CD8-positive, alpha-beta memory T cell (primary cell): Measurements from ENCODE around the gene RSPRY1. TPM values are rescaled to one million over a fixed set of nuclear protein-coding genes. Genes with fewer than 3 reads are reported as not detected.
A peak's percentile ranks its signal among the peaks of the same experiment; 100 is the strongest.

Source experiments
- CTCF ChIA-PET: fragments of 350-600 bp; sonication (Branson Sonifier 250); formaldehyde crosslinking; loops from one replicate; lab custom pipeline; 2021; ENCODE audit warnings: antibody characterized with exemption; lab: Charles Lee
- POLR2A ChIA-PET: fragments of 350-600 bp; sonication (Branson Sonifier 250); formaldehyde crosslinking; loops from one replicate; lab custom pipeline; 2021; ENCODE audit warnings: antibody characterized with exemption; lab: Charles Lee
- DNase-seq, 5 donors: peaks; one replicate each; pipeline versions ENCODE4 v3.0.0 to v3.0.0-alpha.2; 2020 to 2022; ENCODE audit warnings: mixed read lengths in 1 of 5
- H3K27ac ChIP-seq: one replicate; pipeline ENCODE4 v1.7.0; 2013; ENCODE audit warnings: low read depth, mild to moderate bottlenecking, low read length, moderate library complexity
- H3K27me3 ChIP-seq: 2 replicates; pipeline ENCODE4 v1.7.0; 2013; ENCODE audit warnings: low read length, mild to moderate bottlenecking; ENCODE audit not compliant: insufficient read depth, poor library complexity, severe bottlenecking
- H3K36me3 ChIP-seq: 2 replicates; pipeline ENCODE4 v1.7.0; 2013; ENCODE audit warnings: mild to moderate bottlenecking, low read length, moderate library complexity; ENCODE audit not compliant: insufficient read depth
- H3K4me1 ChIP-seq: 2 replicates; pipeline ENCODE4 v1.7.0; 2013; ENCODE audit warnings: mild to moderate bottlenecking, low read length, moderate library complexity; ENCODE audit not compliant: insufficient read depth
- H3K4me3 ChIP-seq: 2 replicates; pipeline ENCODE4 v1.7.0; 2013; ENCODE audit warnings: mild to moderate bottlenecking, low read length
- H3K9me3 ChIP-seq: 2 replicates; pipeline ENCODE4 v1.7.0; 2013; ENCODE audit warnings: mild to moderate bottlenecking, low read length
- H3K27ac Mint-ChIP-seq, 8 donors: one replicate each; pipeline ENCODE4 v1.8.0; 2020 to 2021; ENCODE audit warnings: mixed read lengths in 8 of 8, mild to moderate bottlenecking in 6 of 8, inconsistent platforms in 3 of 8, moderate library complexity in 3 of 8
- H3K27me3 Mint-ChIP-seq, 2 donors: one replicate each; pipeline ENCODE4 v1.8.0; 2020 to 2021; ENCODE audit warnings: mixed read lengths in 2 of 2, mild to moderate bottlenecking in 1 of 2, moderate library complexity in 1 of 2
- H3K36me3 Mint-ChIP-seq, 3 donors: one replicate each; pipeline ENCODE4 v1.8.0; 2020 to 2021; ENCODE audit warnings: mixed read lengths in 3 of 3, inconsistent platforms in 1 of 3, mild to moderate bottlenecking in 1 of 3
- H3K4me1 Mint-ChIP-seq, 3 donors: one replicate each; pipeline ENCODE4 v1.8.0; 2020 to 2021; ENCODE audit warnings: mixed read lengths in 3 of 3, inconsistent platforms in 1 of 3, mild to moderate bottlenecking in 1 of 3
- H3K4me3 Mint-ChIP-seq, 7 donors: one replicate each; pipeline ENCODE4 v1.8.0; 2020 to 2021; ENCODE audit warnings: mixed read lengths in 7 of 7, mild to moderate bottlenecking in 6 of 7, moderate library complexity in 4 of 7, inconsistent platforms in 2 of 7
- H3K9me3 Mint-ChIP-seq, 5 donors: one replicate each; pipeline ENCODE4 v1.8.0; 2020 to 2022; ENCODE audit warnings: mixed read lengths in 5 of 5, mild to moderate bottlenecking in 3 of 5, moderate library complexity in 2 of 5, inconsistent platforms in 1 of 5
- polyA plus RNA-seq: library from polyadenylated mRNA; unstranded; fragments of 300-500 nt; fragmentation: Illumina TruSeq; gene quantifications from one replicate; pipeline ENCODE4 v1.2.3, GENCODE V29; 2021
- total RNA-seq, 2 experiments: library from RNA; stranded (reverse); gene quantifications; one replicate each; pipeline ENCODE4 v1.2.3, GENCODE V29; 2021

RSPRY1 gene
- total and polyA plus RNA-seq, 3 experiments from 2014 or later: 33.3 to 41.0 (median 36.6) TPM

- no peaks in the 10 kb centered on the region for H3K9me3 ChIP-seq
- no peak overlapping the region for H3K4me3 ChIP-seq
- ChIA-PET CTCF (no interaction called here), POLR2A (no interaction called here)
- DNase-seq: no peak
- Mint-ChIP-seq H3K36me3 (peaks cover 9 to 82% (median 28%) of the 10 kb centered on the region in 3 donors), H3K4me3 (peak overlapping the region in 1 of 7 donors; percentile 2), H3K27ac (peak overlapping the region in 5 of 8 donors; percentile 9 to 75 (median 22)), H3K4me1 (no peaks in the 10 kb centered on the region), H3K9me3 (no peaks in the 10 kb centered on the region), H3K27me3 (no peaks in the 10 kb centered on the region)
- no peaks in the 10 kb centered on the region for H3K4me1 ChIP-seq
- H3K27ac ChIP-seq: no peak overlapping the region
- H3K36me3 ChIP-seq: peaks cover 52% of the 10 kb centered on the region
- H3K27me3 ChIP-seq: no peaks in the 10 kb centered on the region
Observed at GRCh38 chr16:57233944-57234706, 48.0 kb downstream of the RSPRY1 start.

GRCh38 chr16:57234707-57235092 is 48.6 kb downstream of the RSPRY1 start:
- H3K4me1 Mint-ChIP-seq: no peaks in the 10 kb centered on the region
- ChIA-PET POLR2A (no interaction called here), CTCF (no interaction called here)
- peaks cover 9 to 83% (median 28%) of the 10 kb centered on the region in 3 donors for H3K36me3 Mint-ChIP-seq
- Histone ChIP-seq H3K36me3 (peaks cover 52% of the 10 kb centered on the region), H3K27me3 (no peaks in the 10 kb centered on the region), H3K4me1 (no peaks in the 10 kb centered on the region), H3K4me3 (no peak overlapping the region), H3K9me3 (no peaks in the 10 kb centered on the region), H3K27ac (no peak overlapping the region)
- no peak for DNase-seq
- no peaks in the 10 kb centered on the region for H3K27me3 Mint-ChIP-seq
- H3K27ac Mint-ChIP-seq: no peak overlapping the region
- H3K4me3 Mint-ChIP-seq: no peak overlapping the region
- H3K9me3 Mint-ChIP-seq: no peaks in the 10 kb centered on the region

DNA sequence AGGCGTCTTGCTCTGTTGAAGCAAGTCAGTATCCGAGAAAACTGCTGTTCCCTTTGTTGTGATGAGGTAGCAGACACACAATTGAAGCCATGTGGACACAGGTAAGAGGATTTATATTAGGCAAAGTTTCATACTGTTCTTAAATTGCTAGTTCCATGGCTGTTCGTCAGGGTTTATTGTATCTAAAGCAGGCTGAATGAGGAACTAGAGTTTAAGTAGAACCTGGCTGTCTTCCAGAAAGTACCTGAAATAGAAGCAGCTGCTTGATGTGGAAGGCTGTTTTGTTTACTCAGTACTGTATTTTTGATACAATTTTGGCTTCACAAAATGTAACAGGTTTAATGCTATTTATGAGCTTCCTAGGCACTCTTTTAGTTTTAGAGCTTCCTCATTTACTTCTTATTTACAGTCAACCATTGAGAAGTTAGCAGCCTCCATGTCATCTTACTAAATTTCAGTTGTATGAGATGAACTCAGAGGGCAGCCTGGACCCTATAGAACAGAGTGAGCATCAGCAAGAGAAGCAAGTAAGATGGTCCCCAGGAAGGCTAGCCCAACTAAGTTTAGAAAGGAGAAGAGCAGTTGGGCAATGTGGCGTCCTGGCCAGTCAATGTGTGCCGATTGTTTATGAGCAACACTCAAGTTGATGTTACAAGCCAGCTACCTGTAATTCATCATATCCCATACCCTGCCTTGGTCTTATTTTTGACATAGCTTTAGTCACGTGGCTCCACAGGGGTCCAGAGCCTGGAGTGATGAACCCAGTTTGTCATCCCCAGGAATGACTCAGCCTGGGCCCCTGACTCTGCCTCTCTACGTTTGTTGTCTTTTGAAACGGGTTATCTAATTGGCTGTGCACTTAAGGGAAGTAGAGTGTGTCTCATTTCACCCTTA is 49.2 kb downstream of the RSPRY1 start:
- no peaks in the 10 kb centered on the region for H3K27me3 Mint-ChIP-seq
- Histone ChIP-seq H3K9me3 (no peaks in the 10 kb centered on the region), H3K27me3 (no peaks in the 10 kb centered on the region), H3K27ac (no peak overlapping the region), H3K4me1 (no peaks in the 10 kb centered on the region), H3K36me3 (peaks cover 49% of the 10 kb centered on the region), H3K4me3 (no peak overlapping the region)
- H3K9me3 Mint-ChIP-seq: no peaks in the 10 kb centered on the region
- H3K36me3 Mint-ChIP-seq: peaks cover 6 to 82% (median 26%) of the 10 kb centered on the region in 3 donors
- POLR2A ChIA-PET: no interaction called here
- peak overlapping the region in 1 of 7 donors; percentile 36 for H3K4me3 Mint-ChIP-seq
- no peak for DNase-seq
- peak overlapping the region in 2 of 8 donors; percentile 17 to 66 for H3K27ac Mint-ChIP-seq
- CTCF ChIA-PET: no interaction called here
- H3K4me1 Mint-ChIP-seq: no peaks in the 10 kb centered on the region

- DNase-seq: no peak
- H3K27me3 ChIP-seq: no peaks in the 10 kb centered on the region
- Mint-ChIP-seq H3K4me3 (no peak overlapping the region), H3K27ac (peak overlapping the region in 4 of 8 donors; percentile 0 to 69 (median 58)), H3K9me3 (no peaks in the 10 kb centered on the region), H3K27me3 (no peaks in the 10 kb centered on the region), H3K4me1 (no peaks in the 10 kb centered on the region), H3K36me3 (peaks cover 2 to 76% (median 22%) of the 10 kb centered on the region in 3 donors)
- H3K36me3 ChIP-seq: peaks cover 43% of the 10 kb centered on the region
- ChIA-PET POLR2A (no interaction called here), CTCF (no interaction called here)
- H3K4me1 ChIP-seq: no peaks in the 10 kb centered on the region
- H3K4me3 ChIP-seq: no peak overlapping the region
- no peaks in the 10 kb centered on the region for H3K9me3 ChIP-seq
- no peak overlapping the region for H3K27ac ChIP-seq
Observed at GRCh38 chr16:57236022-57236350, 49.9 kb downstream of the RSPRY1 start.

DNA sequence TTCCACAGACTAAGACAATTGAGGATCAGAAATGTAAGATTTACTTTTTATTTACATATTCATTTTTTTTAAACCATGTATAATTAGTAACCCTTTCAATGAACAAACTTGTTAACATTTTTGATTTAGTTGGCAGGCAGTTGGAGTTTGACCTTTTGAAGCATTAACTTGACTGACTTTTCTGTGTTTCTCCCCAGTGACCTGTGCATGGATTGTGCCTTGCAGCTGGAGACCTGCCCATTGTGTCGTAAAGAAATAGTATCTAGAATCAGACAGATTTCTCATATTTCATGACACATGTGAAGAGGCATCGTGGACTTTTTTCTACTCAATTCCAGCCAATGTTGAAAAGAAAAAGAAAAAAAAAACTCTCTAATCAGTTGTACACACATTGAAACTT is 52.6 kb downstream of the RSPRY1 start:
- Mint-ChIP-seq H3K9me3 (no peaks in the 10 kb centered on the region), H3K36me3 (peaks cover 0 to 52% (median 16%) of the 10 kb centered on the region in 3 donors), H3K27me3 (no peaks in the 10 kb centered on the region), H3K27ac (peak overlapping the region in 2 of 8 donors; percentile 47 to 64), H3K4me1 (peaks cover 0 to 2% (median 0%) of the 10 kb centered on the region in 3 donors), H3K4me3 (no peak overlapping the region)
- DNase-seq: no peak
- H3K27me3 ChIP-seq: no peaks in the 10 kb centered on the region
- H3K36me3 ChIP-seq: peaks cover 22% of the 10 kb centered on the region
- H3K4me1 ChIP-seq: no peaks in the 10 kb centered on the region
- POLR2A ChIA-PET: no interaction called here
- no peaks in the 10 kb centered on the region for H3K9me3 ChIP-seq
- no peak overlapping the region for H3K4me3 ChIP-seq
- no peak overlapping the region for H3K27ac ChIP-seq
- CTCF ChIA-PET: no interaction called here

- peaks cover 0 to 5% (median 2%) of the 10 kb centered on the region in 3 donors for H3K4me1 Mint-ChIP-seq
- CTCF ChIA-PET: no interaction called here
- no peak overlapping the region for H3K4me3 Mint-ChIP-seq
- peaks cover 17% of the 10 kb centered on the region for H3K36me3 ChIP-seq
- H3K4me3 ChIP-seq: no peak overlapping the region
- no peaks in the 10 kb centered on the region for H3K9me3 Mint-ChIP-seq
- H3K4me1 ChIP-seq: peaks cover 3% of the 10 kb centered on the region
- H3K27me3 Mint-ChIP-seq: no peaks in the 10 kb centered on the region
- H3K27ac ChIP-seq: no peak overlapping the region
- POLR2A ChIA-PET: no interaction called here
- no peak for DNase-seq
- H3K36me3 Mint-ChIP-seq: peaks cover 0 to 48% (median 12%) of the 10 kb centered on the region in 3 donors
- peak overlapping the region in 2 of 8 donors; percentile 24 to 47 for H3K27ac Mint-ChIP-seq
- no peaks in the 10 kb centered on the region for H3K27me3 ChIP-seq
- no peaks in the 10 kb centered on the region for H3K9me3 ChIP-seq
Observed at GRCh38 chr16:57239107-57239506, 53.0 kb downstream of the RSPRY1 start.

GRCh38 chr16:57240851-57241250 is 54.7 kb downstream of the RSPRY1 start:
- H3K27ac ChIP-seq: no peak overlapping the region
- H3K4me1 Mint-ChIP-seq: peaks cover 11 to 17% (median 14%) of the 10 kb centered on the region in 3 donors
- DNase-seq: no peak
- POLR2A ChIA-PET: no interaction called here
- H3K9me3 ChIP-seq: no peaks in the 10 kb centered on the region
- H3K9me3 Mint-ChIP-seq: no peaks in the 10 kb centered on the region
- no peaks in the 10 kb centered on the region for H3K27me3 Mint-ChIP-seq
- CTCF ChIA-PET: no interaction called here
- H3K4me3 ChIP-seq: no peak overlapping the region
- H3K4me3 Mint-ChIP-seq: peak overlapping the region in 1 of 7 donors; percentile 51
- peaks cover 7% of the 10 kb centered on the region for H3K36me3 ChIP-seq
- peaks cover 0 to 36% (median 3%) of the 10 kb centered on the region in 3 donors for H3K36me3 Mint-ChIP-seq
- H3K27me3 ChIP-seq: no peaks in the 10 kb centered on the region
- peaks cover 13% of the 10 kb centered on the region for H3K4me1 ChIP-seq
- peak overlapping the region in 3 of 8 donors; percentile 7 to 87 (median 32) for H3K27ac Mint-ChIP-seq

DNA sequence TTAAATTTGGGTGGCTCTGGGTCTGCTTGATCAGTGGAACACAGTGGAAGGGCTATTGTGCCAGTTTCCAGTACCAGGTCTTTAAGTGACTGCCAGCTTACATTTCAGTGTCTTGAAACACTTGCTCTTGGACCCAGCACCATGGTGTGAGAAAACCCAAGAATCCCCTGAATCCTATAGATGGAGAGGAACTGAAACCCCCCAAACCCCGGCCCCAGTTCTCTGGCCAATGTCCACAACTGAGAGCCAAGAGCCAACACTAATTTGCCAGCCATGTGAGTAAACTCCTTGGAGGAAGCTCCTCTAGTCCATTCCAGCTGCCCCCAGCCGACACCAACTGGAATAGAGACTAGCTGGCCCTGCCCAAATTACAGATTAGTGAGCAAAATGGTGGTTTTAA is 56.5 kb downstream of the RSPRY1 start:
- Mint-ChIP-seq H3K27ac (peak overlapping the region in 3 of 8 donors; percentile 12 to 54 (median 38)), H3K4me3 (peak overlapping the region in 1 of 7 donors; percentile 61), H3K9me3 (no peaks in the 10 kb centered on the region), H3K36me3 (peaks cover 0 to 41% (median 0%) of the 10 kb centered on the region in 3 donors), H3K4me1 (peaks cover 15 to 22% (median 19%) of the 10 kb centered on the region in 3 donors), H3K27me3 (no peaks in the 10 kb centered on the region)
- Histone ChIP-seq H3K27me3 (no peaks in the 10 kb centered on the region), H3K9me3 (no peaks in the 10 kb centered on the region), H3K4me1 (peaks cover 17% of the 10 kb centered on the region), H3K36me3 (peaks cover 12% of the 10 kb centered on the region), H3K27ac (no peak overlapping the region), H3K4me3 (no peak overlapping the region)
- no peak for DNase-seq
- CTCF ChIA-PET: interaction anchor here (1.5 kb wide), 1 partner anchor 278 kb away, joined by 5 read pairs; no protein-coding TSS in a partner anchor
- POLR2A ChIA-PET: no interaction called here
